Panc1 (cell line): ENCODE results near the gene SLC16A5. TPM values are rescaled to one million over a fixed set of nuclear protein-coding genes. Genes with fewer than 3 reads are reported as not detected.

ENCODE experiments used
- ATAC-seq: fragments of 200-7000 bp; cut with Tn5 transposase; 2 replicates; pipeline ENCODE4 v1.9.1; 2020; ENCODE audit warnings: mild to moderate bottlenecking, moderate library complexity
- BruUV-seq: library from RNA; stranded (reverse); fragments of 400-500 nt; replicated peaks from 2 replicates; lab custom pipeline; 2021; lab: Mats Ljungman, UMichigan
- CTCF ChIA-PET: fragments of 300-600 bp; sonication (Branson Sonifier 250); formaldehyde crosslinking; loops from one replicate; lab custom pipeline; 2022; ENCODE audit warnings: antibody characterized with exemption; lab: Charles Lee
- POLR2A ChIA-PET: fragments of 300-600 bp; sonication (Branson Sonifier 250); formaldehyde crosslinking; loops from one replicate; lab custom pipeline; 2022; ENCODE audit warnings: antibody characterized with exemption; lab: Charles Lee
- DNase-seq: peaks from one replicate; pipeline ENCODE4 v3.0.0-alpha.2; 2010; ENCODE audit warnings: low read depth, low spot score
- H3K27ac ChIP-seq: 2 replicates; pipeline ENCODE4 v1.5.1; 2011; ENCODE audit warnings: mild to moderate bottlenecking, low read length, inconsistent platforms
- H3K27me3 ChIP-seq: fragments of 200-500 bp; sonication (Bioruptor generic); 2 replicates; pipeline ENCODE4 v1.6.0; 2014; ENCODE audit warnings: low read length, inconsistent platforms; ENCODE audit not compliant: control insufficient read depth, insufficient read depth
- H3K36me3 ChIP-seq: fragments of 200-500 bp; sonication (Bioruptor generic); 2 replicates; pipeline ENCODE4 v1.5.1; 2014; ENCODE audit warnings: inconsistent platforms, mild to moderate bottlenecking, low read length, moderate library complexity; ENCODE audit not compliant: control insufficient read depth, insufficient read depth
- H3K4me1 ChIP-seq: 2 replicates; pipeline ENCODE4 v1.5.1; 2011; ENCODE audit warnings: inconsistent platforms, mild to moderate bottlenecking, low read length, moderate library complexity; ENCODE audit not compliant: control insufficient read depth, insufficient read depth
- H3K4me3 ChIP-seq, 2 experiments: 2 replicates each; pipeline ENCODE4 v1.5.1; 2011 to 2012; ENCODE audit warnings: low read depth in 2 of 2, low read length in 2 of 2, mild to moderate bottlenecking in 2 of 2, inconsistent platforms in 1 of 2, moderate library complexity in 1 of 2
- H3K9me3 ChIP-seq: fragments of 200-500 bp; sonication (Bioruptor generic); 2 replicates; pipeline ENCODE4 v1.5.1; 2014; ENCODE audit warnings: low read depth, mild to moderate bottlenecking, inconsistent platforms, low read length, moderate library complexity; ENCODE audit not compliant: control insufficient read depth, insufficient read depth
- CTCF ChIP-seq: fragments of 450-650 bp; IDR thresholded peaks from 2 replicates; pipeline ENCODE4 v1.5.1; 2017; ENCODE audit warnings: mild to moderate bottlenecking
- POLR2AphosphoS5 ChIP-seq: IDR thresholded peaks from 2 replicates; pipeline ENCODE4 v1.6.1; 2012; ENCODE audit warnings: mild to moderate bottlenecking, low read depth, low read length, moderate library complexity
- REST ChIP-seq, 2 experiments: IDR thresholded peaks; 2 replicates each; pipeline ENCODE4 v1.6.1; 2011 to 2012; ENCODE audit warnings: low read depth in 2 of 2, control low read depth in 1 of 2, low read length in 1 of 2, mild to moderate bottlenecking in 1 of 2, moderate library complexity in 1 of 2; ENCODE audit not compliant: insufficient read depth in 1 of 2
- SIN3A ChIP-seq: IDR thresholded peaks from 2 replicates; pipeline ENCODE4 v1.6.1; 2012; ENCODE audit warnings: low read depth, mild to moderate bottlenecking, low read length, moderate library complexity, borderline replicate concordance; ENCODE audit not compliant: insufficient read depth
- TCF7L2 ChIP-seq: IDR thresholded peaks from 2 replicates; pipeline ENCODE4 v1.6.1; 2011; ENCODE audit warnings: mild to moderate bottlenecking, low read depth, low read length, inconsistent platforms
- in situ Hi-C: cut with HindIII; loops from 2 replicates; pipeline ENCODE4 v1.10.0; 2016; ENCODE audit warnings: low sequenced_read_pairs, low pct_unique_long_range_greater_than_20kb
- intact Hi-C: fragments of 100-400 bp; cut with micrococcal nuclease; formaldehyde crosslinking; loops from one replicate; pipeline ENCODE4 v1.10.0; 2022; ENCODE audit not compliant: unreplicated experiment
- total RNA-seq: library from RNA; stranded (reverse); gene quantifications from one replicate; pipeline ENCODE4 v1.2.1, GENCODE V29; 2021; ENCODE audit not compliant: unreplicated experiment

Gene SLC16A5
- total RNA-seq, 1 experiment from 2014 or later: 46.6 TPM

- BruUV-seq: no TSS peak
- in situ Hi-C loops (no loop called here), intact Hi-C loops (no loop called here)
- TF ChIP-seq CTCF (no peak), SIN3A (no peak), REST (IDR thresholded peaks at IDR 0.05; ENCODE audit: insufficient read depth in 1 of 2, low read depth in 2 of 2, low read length in 1 of 2) (no peak), POLR2AphosphoS5 (no peak), TCF7L2 (no peak)
- CTCF ChIA-PET: no interaction called here
- no peak for DNase-seq
- H3K36me3 ChIP-seq: peaks cover 24% of the 10 kb centered on the region
- no peaks in the 10 kb centered on the region for H3K27me3 ChIP-seq
- H3K4me1 ChIP-seq: peaks cover 11% of the 10 kb centered on the region
- peak overlapping the region; percentile 92 for H3K27ac ChIP-seq
- peak overlapping the region; percentile 84 to 85 for H3K4me3 ChIP-seq
- no peak for ATAC-seq
- H3K9me3 ChIP-seq: no peaks in the 10 kb centered on the region
- POLR2A ChIA-PET: interaction anchor here (0.6 kb wide), 1 partner anchor 20 kb away, joined by 15 read pairs; no protein-coding TSS in a partner anchor
Measured at GRCh38 chr17:75151930-75152329, 64.2 kb downstream of the SLC16A5 start.

GRCh38 chr17:75152523-75152921, 64.8 kb downstream of the SLC16A5 start:
- DNase-seq (no peak), ATAC-seq (no peak)
- peaks cover 19% of the 10 kb centered on the region for H3K36me3 ChIP-seq
- ChIA-PET POLR2A (no interaction called here), CTCF (no interaction called here)
- intact Hi-C loops: no loop called here
- TF ChIP-seq SIN3A (0 out of 2 replicates have a peak, but pooled peaks have one; percentile 2), POLR2AphosphoS5 (no peak)
- no peaks in the 10 kb centered on the region for H3K27me3 ChIP-seq
- BruUV-seq: TSS peak; percentile 84
- H3K9me3 ChIP-seq: no peaks in the 10 kb centered on the region
- in situ Hi-C loops: no loop called here
- H3K4me3 ChIP-seq: peak overlapping the region; percentile 84 to 85
- H3K27ac ChIP-seq: peak overlapping the region; percentile 92
- peaks cover 12% of the 10 kb centered on the region for H3K4me1 ChIP-seq
